ENCODE data around the gene MAML2.

MAML2 gene

DNA sequence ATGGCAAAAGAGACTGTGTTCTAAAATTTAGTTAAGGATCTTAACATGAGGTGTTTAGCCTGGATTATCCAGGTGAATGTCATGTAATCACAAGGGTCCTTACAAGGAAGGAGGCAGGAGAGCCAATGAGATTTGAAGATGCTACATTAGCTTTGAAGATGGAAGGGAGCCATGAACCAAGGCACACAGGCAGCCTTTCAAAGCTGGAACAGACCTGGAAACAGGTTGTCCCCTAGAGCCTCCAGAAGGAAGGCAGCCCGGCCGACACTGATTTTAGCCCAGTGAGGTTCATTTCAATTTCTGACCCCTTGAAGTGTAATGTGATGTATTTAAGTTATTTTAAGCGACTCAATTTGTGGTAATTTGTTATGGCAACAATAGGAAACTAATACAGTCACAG, 223.8 kb downstream of the MAML2 start:
- H3K27me3 ChIP-seq (ENCODE audit: control insufficient read depth, insufficient read depth, low read length): no peaks in the 10 kb centered on the region
- no peak overlapping the region for H3K9ac ChIP-seq (ENCODE audit: low read depth, low read length)
- no peaks in the 10 kb centered on the region for H3K36me3 ChIP-seq (ENCODE audit: control insufficient read depth, insufficient read depth, low read length)
- no peak overlapping the region for H3K4me3 ChIP-seq (ENCODE audit: low read depth, low read length)
- H3K4me1 ChIP-seq (ENCODE audit: control insufficient read depth, insufficient read depth, low read length): 0 out of 2 replicates have a peak, but pooled peaks cover 9% of the 10 kb centered on the region
- H3K27ac ChIP-seq (ENCODE audit: low read depth, low read length): no peak overlapping the region
- no peaks in the 10 kb centered on the region for H3K9me3 ChIP-seq (ENCODE audit: control insufficient read depth, insufficient read depth, low read length)

DNA sequence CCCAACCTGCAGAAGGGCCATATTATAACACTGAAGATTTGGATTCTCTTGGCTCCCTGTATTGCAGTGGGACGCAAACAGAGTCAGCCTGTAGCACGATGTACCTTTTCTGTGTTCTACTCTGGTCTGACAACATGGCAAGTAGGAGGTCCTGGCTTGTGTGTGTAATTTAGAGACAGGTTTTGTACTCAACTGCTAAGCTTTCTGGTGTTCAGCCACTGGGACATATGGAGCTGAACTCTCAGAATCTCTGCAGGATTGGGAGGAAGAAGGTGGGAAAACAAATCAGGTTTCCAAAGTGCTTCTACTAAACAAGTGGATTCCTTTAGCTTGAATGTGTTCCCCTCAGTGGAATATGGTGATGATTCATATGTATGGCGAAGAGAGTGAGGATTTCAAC, 226.6 kb downstream of the MAML2 start:
- Histone ChIP-seq H3K36me3 (ENCODE audit: control insufficient read depth, insufficient read depth, low read length) (no peaks in the 10 kb centered on the region), H3K27me3 (ENCODE audit: control insufficient read depth, insufficient read depth, low read length) (no peaks in the 10 kb centered on the region), H3K9me3 (ENCODE audit: control insufficient read depth, insufficient read depth, low read length) (no peaks in the 10 kb centered on the region), H3K9ac (ENCODE audit: low read depth, low read length) (no peak overlapping the region), H3K27ac (ENCODE audit: low read depth, low read length) (no peak overlapping the region), H3K4me1 (ENCODE audit: control insufficient read depth, insufficient read depth, low read length) (peaks cover 22% of the 10 kb centered on the region), H3K4me3 (ENCODE audit: low read depth, low read length) (no peak overlapping the region)

DNA sequence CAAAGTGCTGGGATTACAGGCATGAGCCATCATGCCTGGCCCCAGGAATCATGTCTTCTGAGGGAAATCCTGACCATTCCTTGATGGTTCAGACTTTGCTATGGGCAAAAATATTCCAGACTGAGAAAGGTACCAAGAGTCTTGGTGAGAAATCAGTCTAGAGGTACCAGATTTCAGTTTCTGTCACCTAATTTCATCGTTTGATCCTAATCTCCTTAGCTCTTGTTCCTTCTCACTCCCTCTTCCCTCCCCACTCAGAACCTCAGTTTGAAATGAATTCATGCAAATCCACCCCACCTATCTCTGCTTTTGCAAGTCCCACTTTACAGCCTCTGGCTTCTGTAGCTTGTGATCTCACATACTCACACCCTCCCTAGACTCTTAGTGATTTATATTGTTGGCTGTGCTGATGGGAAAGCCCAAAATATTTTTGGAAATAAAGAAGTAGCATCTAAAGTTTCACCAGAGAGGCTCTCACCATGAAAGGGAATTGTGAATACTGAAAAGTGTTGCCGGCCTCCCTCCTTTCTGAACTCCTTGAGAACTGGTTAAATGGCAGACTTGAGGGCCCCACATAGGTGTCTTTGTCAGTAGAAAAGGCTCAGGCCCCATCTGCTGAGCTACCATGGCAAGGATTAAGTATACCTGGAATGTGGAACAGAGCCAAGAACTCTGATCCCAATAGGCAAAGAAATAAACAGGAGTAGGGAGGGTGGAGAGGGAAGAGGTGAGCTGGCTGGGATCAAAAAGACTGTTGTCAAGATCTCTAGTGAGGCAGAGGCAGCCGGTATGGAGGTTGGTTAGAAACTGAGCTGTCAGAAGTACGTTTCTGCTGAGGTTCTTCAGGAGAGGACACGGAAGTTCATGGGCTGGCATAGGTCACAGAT, 228.6 kb downstream of the MAML2 start:
- H3K9me3 ChIP-seq (ENCODE audit: control insufficient read depth, insufficient read depth, low read length): no peaks in the 10 kb centered on the region
- H3K27me3 ChIP-seq (ENCODE audit: control insufficient read depth, insufficient read depth, low read length): no peaks in the 10 kb centered on the region
- H3K9ac ChIP-seq (ENCODE audit: low read depth, low read length): no peak overlapping the region

DNA sequence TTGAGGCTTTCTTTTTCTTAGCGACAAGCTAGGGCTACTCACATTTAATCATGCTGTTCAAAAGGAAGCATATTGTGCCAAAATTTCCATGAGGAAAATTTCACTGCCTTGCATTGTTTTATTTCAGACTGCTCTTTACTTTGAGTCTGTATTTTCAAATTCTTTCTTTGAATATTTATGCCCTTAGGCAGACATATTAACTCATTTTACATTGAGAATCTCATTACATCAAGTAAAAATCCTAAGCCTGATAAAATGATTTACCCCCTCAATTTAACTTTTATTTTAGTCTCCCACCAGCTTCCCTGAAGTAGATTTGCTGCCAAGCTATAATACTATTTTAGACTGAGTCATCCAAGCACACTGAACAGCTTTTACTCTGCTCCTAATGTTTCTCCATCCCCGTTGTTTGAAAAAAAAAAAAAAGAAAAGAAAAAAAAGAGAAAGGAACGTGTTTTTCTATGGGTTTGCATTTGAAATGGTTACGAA, 229.8 kb downstream of the MAML2 start:
- Histone ChIP-seq H3K9me3 (ENCODE audit: control insufficient read depth, insufficient read depth, low read length) (no peaks in the 10 kb centered on the region), H3K4me3 (ENCODE audit: low read depth, low read length) (no peak overlapping the region), H3K27ac (ENCODE audit: low read depth, low read length) (no peak overlapping the region), H3K36me3 (ENCODE audit: control insufficient read depth, insufficient read depth, low read length) (no peaks in the 10 kb centered on the region), H3K4me1 (ENCODE audit: control insufficient read depth, insufficient read depth, low read length) (peaks cover 33% of the 10 kb centered on the region), H3K9ac (ENCODE audit: low read depth, low read length) (no peak overlapping the region), H3K27me3 (ENCODE audit: control insufficient read depth, insufficient read depth, low read length) (no peaks in the 10 kb centered on the region)

More for the DNA sequence above, 228.6 kb downstream of the MAML2 start:
- Histone ChIP-seq H3K36me3 (ENCODE audit: control insufficient read depth, insufficient read depth, low read length) (no peaks in the 10 kb centered on the region), H3K4me1 (ENCODE audit: control insufficient read depth, insufficient read depth, low read length) (peaks cover 33% of the 10 kb centered on the region), H3K27ac (ENCODE audit: low read depth, low read length) (no peak overlapping the region), H3K4me3 (ENCODE audit: low read depth, low read length) (no peak overlapping the region)

DNA sequence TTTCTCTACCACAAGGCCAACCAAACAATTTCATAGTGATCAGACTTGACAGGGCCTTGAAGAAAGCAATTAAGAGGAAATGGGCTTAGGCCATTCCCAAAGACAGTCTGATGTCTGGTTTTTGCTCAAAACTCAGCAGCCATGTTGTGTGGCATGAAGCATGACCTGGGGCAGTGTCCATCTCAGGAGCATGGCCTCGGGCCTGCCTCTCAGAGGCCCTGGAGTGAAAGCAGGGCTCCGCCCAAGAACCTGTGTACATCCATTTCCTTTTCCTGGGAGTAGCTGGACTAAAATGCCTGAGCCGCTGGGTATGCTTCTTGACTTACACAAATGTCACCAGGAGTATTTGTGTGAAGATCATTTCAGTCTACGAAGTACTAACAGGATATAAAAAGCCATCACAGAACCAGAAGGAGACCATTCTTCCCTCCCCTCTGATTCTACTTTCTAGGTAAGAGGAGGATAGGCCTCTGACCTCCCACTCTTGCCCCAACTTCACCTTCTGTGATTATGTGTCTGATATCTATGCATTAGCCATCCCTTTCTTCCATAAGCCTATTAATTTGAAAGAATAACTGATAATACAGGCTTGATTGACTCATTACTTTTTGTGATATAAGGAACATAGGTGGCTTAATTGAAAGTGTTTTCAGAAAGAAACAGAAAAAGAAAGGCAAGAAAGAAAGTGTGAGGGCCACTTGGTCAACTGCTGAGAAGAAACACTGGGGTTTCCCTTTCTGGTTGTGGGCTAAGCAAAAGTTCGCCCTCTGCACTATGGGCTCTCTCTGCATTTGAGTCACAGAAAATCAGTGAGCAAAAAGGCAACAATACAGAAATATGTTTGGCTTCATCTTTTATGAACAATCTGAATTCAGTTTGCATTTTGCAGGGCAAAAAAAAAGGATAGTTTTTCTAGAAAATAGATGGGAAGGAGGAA, 230.5 kb downstream of the MAML2 start:
- Histone ChIP-seq H3K27me3 (ENCODE audit: control insufficient read depth, insufficient read depth, low read length) (no peaks in the 10 kb centered on the region), H3K36me3 (ENCODE audit: control insufficient read depth, insufficient read depth, low read length) (no peaks in the 10 kb centered on the region), H3K4me1 (ENCODE audit: control insufficient read depth, insufficient read depth, low read length) (peaks cover 33% of the 10 kb centered on the region), H3K9me3 (ENCODE audit: control insufficient read depth, insufficient read depth, low read length) (no peaks in the 10 kb centered on the region), H3K9ac (ENCODE audit: low read depth, low read length) (no peak overlapping the region), H3K4me3 (ENCODE audit: low read depth, low read length) (no peak overlapping the region), H3K27ac (ENCODE audit: low read depth, low read length) (no peak overlapping the region)

DNA sequence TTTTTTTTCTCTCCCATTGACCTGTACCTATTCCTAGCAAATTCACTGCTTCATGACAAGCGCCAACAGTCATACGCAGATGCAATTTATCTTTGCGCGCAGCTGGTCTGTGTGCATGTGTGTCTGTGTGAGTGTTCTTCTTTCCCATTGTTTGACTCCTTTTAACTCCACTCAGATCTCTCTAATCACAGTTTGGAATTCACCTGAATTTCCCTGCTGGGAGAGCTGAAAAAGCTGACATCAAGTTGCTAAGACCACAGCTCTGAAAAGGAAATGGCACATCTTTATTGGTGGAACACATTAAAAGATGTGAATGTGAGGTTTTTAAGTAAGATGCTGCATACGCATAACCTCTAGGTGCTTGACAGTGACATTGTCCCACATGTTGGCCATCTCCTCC, 231.7 kb downstream of the MAML2 start:
- Histone ChIP-seq H3K9me3 (ENCODE audit: control insufficient read depth, insufficient read depth, low read length) (no peaks in the 10 kb centered on the region), H3K4me3 (ENCODE audit: low read depth, low read length) (no peak overlapping the region), H3K27me3 (ENCODE audit: control insufficient read depth, insufficient read depth, low read length) (no peaks in the 10 kb centered on the region), H3K4me1 (ENCODE audit: control insufficient read depth, insufficient read depth, low read length) (peaks cover 33% of the 10 kb centered on the region), H3K9ac (ENCODE audit: low read depth, low read length) (no peak overlapping the region), H3K27ac (ENCODE audit: low read depth, low read length) (peak overlapping the region; percentile 5), H3K36me3 (ENCODE audit: control insufficient read depth, insufficient read depth, low read length) (no peaks in the 10 kb centered on the region)

DNA sequence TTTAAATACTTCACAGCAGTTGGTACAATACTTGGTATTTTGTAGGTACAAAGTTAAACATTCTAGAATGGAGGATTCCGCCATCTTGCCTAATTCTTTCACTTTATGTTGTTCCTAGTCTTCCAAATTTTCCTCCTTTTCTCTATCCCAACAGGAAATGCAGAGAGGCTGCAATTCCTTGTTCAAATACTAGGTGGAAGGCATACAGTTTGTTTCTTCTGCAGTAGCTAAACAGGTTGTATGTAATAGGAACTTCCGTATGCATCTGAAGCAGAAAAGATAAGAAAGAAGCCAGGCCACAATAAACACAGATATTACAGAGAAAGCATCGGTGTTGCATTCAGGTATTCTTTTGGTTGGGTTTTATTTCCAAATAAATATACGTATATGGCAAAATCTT, 232.7 kb downstream of the MAML2 start:
- Histone ChIP-seq H3K27ac (ENCODE audit: low read depth, low read length) (no peak overlapping the region), H3K36me3 (ENCODE audit: control insufficient read depth, insufficient read depth, low read length) (no peaks in the 10 kb centered on the region), H3K9ac (ENCODE audit: low read depth, low read length) (no peak overlapping the region), H3K27me3 (ENCODE audit: control insufficient read depth, insufficient read depth, low read length) (no peaks in the 10 kb centered on the region), H3K4me1 (ENCODE audit: control insufficient read depth, insufficient read depth, low read length) (peaks cover 37% of the 10 kb centered on the region), H3K9me3 (ENCODE audit: control insufficient read depth, insufficient read depth, low read length) (no peaks in the 10 kb centered on the region), H3K4me3 (ENCODE audit: low read depth, low read length) (no peak overlapping the region)

DNA sequence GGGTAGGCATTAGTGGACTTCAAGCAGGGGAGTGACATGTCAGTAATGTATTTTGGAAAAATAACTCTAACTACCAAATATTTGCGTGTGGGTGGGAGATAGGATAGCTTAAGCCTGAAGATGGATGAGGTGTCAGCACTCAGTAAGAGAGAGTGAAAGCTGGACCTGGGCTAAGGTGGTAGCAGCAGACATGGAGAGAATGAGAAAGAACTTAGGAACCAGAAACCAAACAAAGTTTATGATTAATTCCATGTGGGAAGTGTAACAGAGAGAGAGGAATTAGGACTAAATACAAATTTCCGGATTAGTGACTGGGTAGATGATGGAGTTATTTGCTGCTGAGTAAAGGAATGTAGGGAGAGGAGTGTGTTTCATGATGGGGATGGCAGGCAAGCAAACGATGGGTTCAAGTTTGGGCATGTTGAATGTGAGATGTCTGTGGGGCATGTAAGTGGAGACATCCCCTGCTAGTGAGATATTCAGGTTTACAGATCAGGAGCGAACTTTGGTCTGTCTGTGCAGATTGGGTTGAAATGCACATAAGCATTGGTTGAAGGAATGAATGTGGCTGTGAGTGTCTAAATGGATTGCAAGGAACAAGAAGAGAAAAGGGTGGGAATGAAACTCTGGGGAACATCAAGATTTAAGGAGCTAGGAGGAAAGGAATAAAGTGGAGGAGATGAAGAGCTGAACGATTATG, 233.5 kb downstream of the MAML2 start:
- Histone ChIP-seq H3K4me1 (ENCODE audit: control insufficient read depth, insufficient read depth, low read length) (peaks cover 38% of the 10 kb centered on the region), H3K27ac (ENCODE audit: low read depth, low read length) (no peak overlapping the region), H3K36me3 (ENCODE audit: control insufficient read depth, insufficient read depth, low read length) (no peaks in the 10 kb centered on the region), H3K9me3 (ENCODE audit: control insufficient read depth, insufficient read depth, low read length) (no peaks in the 10 kb centered on the region), H3K27me3 (ENCODE audit: control insufficient read depth, insufficient read depth, low read length) (no peaks in the 10 kb centered on the region), H3K9ac (ENCODE audit: low read depth, low read length) (no peak overlapping the region), H3K4me3 (ENCODE audit: low read depth, low read length) (no peak overlapping the region)

DNA sequence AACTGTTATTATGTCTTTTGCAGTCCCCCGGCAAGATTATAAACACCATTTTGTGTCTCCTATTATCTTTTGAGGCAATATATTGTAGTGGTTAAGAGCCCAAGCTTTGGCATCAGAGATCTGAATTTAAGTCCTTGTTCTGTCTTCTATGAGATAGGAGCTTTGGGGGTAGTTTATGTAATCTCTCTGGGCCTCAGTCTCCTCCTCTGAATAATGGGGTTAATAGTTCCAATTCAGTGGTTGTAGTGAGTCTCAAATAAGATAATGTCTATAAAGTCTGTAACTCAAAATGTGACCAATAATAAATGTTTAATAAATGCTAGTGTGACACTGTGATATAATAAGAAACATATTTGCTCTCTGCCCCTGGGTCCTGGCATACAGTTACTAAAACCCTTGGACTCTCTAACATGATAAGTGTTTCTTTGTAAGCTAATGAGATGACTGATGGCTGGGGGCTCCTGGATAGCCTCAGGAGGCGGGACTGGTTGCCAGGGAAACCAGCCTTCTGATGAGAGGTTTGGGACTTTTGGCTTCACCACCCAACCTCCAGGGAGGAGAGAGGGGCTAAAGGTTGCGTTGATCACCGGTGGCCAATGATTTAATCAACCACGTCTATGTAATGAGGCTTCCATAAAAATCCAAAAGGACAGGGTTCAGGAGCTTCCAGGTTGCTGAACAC, 235.7 kb downstream of the MAML2 start:
- H3K4me1 ChIP-seq (ENCODE audit: control insufficient read depth, insufficient read depth, low read length): peaks cover 34% of the 10 kb centered on the region
- H3K36me3 ChIP-seq (ENCODE audit: control insufficient read depth, insufficient read depth, low read length): no peaks in the 10 kb centered on the region

DNA sequence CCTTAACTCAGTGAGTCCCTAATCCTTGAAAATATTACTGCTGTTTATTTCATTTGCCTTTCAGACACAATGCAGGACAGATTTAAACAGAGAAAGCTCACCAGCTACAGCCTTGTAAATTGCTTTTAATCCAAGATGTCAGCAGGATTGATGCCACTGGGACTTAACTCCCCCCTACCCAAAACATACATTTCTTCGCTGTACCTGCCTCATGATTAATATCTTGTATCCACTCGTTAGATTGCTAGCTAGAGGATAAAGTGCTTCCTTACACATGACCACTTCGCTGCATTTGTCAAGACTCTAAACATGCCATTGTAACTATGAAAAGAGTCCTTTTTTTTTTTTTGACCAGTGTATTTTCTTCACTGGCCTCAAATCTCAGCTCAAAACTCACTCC, 236.3 kb downstream of the MAML2 start:
- no peak overlapping the region for H3K27ac ChIP-seq (ENCODE audit: low read depth, low read length)
- no peaks in the 10 kb centered on the region for H3K36me3 ChIP-seq (ENCODE audit: control insufficient read depth, insufficient read depth, low read length)
- no peak overlapping the region for H3K9ac ChIP-seq (ENCODE audit: low read depth, low read length)
- H3K4me3 ChIP-seq (ENCODE audit: low read depth, low read length): no peak overlapping the region
- H3K9me3 ChIP-seq (ENCODE audit: control insufficient read depth, insufficient read depth, low read length): no peaks in the 10 kb centered on the region
- no peaks in the 10 kb centered on the region for H3K27me3 ChIP-seq (ENCODE audit: control insufficient read depth, insufficient read depth, low read length)
- peaks cover 28% of the 10 kb centered on the region for H3K4me1 ChIP-seq (ENCODE audit: control insufficient read depth, insufficient read depth, low read length)

More for the DNA sequence above, 235.7 kb downstream of the MAML2 start:
- no peaks in the 10 kb centered on the region for H3K27me3 ChIP-seq (ENCODE audit: control insufficient read depth, insufficient read depth, low read length)
- H3K27ac ChIP-seq (ENCODE audit: low read depth, low read length): no peak overlapping the region
- no peak overlapping the region for H3K4me3 ChIP-seq (ENCODE audit: low read depth, low read length)
- H3K9me3 ChIP-seq (ENCODE audit: control insufficient read depth, insufficient read depth, low read length): no peaks in the 10 kb centered on the region
- no peak overlapping the region for H3K9ac ChIP-seq (ENCODE audit: low read depth, low read length)

Data from HUES48 (cell line).